HG03064 (cell line): ENCODE data around the gene ABCA3.

Experiments
- ATAC-seq: cut with Tn5 transposase; IDR thresholded peaks from one replicate; pipeline ENCODE4 v1.9.1; 2021; ENCODE audit warnings: low read depth; ENCODE audit not compliant: unreplicated experiment

Gene ABCA3

DNA sequence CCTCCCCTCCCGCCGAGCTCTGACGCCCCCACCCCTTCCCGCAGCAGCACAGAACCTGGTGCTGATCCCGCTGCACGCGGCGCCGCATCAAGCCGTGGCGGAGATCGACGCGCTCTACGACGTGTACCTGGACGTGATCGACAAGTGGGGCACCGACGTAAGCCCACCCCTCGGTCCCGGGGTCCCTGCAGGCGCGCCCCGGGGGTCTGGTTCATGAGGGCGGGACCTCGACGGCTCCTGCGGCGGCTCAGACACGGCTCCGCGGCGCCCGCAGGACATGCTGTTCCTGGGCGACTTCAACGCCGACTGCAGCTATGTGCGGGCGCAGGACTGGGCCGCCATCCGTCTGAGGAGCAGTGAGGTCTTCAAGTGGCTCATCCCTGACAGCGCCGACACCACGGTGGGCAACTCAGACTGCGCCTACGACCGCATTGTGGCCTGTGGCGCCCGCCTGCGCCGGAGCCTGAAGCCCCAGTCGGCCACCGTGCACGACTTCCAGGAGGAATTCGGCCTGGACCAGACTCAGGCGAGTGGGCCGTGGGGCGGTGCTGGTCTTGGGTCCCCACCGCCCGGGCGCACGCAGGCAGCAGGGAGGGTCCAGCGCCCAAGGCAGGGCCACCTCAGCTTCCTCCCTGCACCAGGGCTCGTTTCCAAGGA is 102.9 kb downstream of the ABCA3 start:
- ATAC-seq: no peak

DNA sequence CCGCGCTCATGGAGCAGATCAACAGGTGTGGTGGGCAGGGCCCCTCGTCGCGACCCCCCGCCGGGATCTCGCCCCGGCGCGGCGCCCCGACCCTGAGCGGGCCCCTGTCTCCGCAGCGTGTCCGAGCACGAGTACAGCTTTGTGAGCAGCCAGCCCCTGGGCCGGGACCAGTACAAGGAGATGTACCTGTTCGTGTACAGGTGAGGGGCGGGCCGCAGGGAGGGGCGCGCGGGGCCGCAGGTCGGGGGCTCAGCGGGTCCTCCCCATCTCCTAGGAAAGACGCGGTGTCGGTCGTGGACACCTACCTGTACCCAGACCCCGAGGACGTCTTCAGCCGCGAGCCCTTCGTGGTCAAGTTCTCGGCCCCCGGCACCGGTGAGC is 103.4 kb downstream of the ABCA3 start:
- ATAC-seq: no peak

DNA sequence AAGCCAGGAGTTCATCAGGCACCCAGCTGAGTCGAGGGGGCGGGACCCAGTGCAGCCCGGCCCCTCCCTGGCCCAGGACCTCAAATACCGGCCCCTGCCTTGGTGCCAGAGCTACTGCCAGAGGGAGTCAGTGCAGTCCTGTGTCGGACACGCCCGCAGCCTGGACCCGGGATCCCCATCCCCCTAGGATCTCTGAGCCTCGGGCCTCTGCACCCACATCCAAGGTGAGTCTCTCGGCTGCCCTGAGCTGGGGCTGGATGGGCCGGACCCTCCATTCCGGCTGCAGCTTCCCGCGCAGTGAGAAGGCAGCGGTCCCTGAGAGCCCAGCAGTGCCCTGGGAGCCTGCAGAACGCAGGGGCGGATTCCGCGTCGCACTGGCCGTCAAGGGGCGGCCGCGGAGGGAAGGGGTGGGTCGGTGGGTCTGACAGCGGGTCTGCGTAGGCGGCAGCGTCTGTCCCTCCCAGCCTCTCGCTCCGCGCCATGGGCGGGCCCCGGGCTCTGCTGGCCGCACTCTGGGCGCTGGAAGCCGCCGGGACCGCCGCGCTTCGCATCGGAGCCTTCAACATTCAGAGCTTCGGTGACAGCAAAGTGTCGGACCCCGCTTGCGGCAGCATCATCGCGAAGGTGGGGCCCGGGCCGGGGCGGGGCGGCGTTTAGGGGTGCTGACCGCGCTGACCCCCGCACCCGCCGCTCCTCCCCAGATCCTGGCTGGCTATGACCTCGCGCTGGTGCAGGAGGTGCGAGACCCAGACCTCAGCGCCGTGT is 104.0 kb downstream of the ABCA3 start, which contains the start of gene DNASE1L2:
DNASE1L2 (plus strand) TSS at position 108 of the 765 bp plus-strand sequence; CDS start at position 481, 373 bp downstream.
- ATAC-seq: no peak

DNA sequence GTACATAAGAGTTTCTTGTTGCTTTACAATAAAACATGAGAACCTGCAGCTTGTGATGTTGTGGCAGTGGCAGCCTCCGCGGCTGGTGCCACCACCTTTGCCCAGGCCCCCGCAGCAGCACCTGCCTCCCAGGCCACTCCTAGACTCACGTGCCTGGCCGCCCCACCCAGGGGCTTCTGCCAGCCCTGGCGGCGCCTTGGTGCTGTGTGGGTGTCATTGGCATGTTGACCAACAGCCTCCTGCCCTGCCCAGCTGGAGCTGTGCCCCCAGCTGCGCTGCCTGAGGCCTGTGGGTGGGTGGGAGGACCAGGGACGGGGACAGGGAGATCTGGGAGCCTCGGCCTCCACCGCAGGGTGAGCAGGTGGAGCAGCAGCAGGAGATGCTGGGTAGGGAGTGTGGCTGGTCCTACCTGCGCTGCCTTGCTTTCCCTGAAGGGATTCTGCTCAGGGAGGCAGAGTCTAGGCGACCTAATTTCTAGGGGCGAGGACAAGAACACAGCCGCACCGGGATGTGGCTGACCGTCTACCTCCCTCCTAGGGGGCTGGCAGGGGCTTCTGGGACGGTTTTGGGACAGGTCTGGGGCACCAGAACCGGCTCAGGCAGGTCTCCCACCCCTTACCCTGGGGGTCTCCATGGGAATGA is 104.7 kb downstream of the ABCA3 start:
- no peak for ATAC-seq

DNA sequence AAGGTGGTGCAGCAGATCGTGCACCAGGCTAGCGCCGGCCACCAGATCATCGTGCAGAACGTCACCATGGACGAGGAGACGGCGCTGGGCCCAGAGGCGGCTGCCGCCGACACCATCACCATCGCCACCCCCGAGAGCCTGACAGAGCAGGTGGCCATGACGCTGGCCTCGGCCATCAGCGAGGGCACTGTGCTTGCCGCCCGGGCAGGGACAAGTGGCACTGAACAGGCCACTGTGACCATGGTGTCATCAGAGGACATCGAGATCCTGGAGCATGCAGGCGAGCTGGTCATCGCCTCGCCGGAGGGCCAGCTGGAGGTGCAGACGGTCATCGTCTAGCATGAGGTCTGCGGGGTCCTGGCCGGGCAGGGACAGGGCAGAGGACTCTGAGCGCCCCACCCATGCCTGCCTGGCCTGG is 105.3 kb downstream of the ABCA3 start:
- no peak for ATAC-seq

DNA sequence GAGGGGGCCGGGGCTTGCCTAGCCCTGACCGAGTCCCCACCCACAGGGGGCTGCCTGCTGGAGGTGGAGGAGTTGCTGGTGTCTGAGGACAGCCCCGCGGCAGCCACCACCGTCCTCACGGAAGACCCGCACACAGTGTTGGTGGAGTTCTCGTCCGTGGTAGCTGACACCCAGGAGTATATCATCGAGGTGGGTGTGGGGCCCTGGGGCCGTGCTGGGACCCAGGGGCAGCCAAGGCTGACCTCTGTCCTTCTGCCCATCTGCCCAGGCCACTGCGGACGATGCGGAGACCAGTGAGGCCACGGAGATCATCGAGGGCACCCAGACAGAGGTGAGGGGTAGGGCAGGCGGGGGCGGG is 105.7 kb downstream of the ABCA3 start:
- no peak for ATAC-seq

DNA sequence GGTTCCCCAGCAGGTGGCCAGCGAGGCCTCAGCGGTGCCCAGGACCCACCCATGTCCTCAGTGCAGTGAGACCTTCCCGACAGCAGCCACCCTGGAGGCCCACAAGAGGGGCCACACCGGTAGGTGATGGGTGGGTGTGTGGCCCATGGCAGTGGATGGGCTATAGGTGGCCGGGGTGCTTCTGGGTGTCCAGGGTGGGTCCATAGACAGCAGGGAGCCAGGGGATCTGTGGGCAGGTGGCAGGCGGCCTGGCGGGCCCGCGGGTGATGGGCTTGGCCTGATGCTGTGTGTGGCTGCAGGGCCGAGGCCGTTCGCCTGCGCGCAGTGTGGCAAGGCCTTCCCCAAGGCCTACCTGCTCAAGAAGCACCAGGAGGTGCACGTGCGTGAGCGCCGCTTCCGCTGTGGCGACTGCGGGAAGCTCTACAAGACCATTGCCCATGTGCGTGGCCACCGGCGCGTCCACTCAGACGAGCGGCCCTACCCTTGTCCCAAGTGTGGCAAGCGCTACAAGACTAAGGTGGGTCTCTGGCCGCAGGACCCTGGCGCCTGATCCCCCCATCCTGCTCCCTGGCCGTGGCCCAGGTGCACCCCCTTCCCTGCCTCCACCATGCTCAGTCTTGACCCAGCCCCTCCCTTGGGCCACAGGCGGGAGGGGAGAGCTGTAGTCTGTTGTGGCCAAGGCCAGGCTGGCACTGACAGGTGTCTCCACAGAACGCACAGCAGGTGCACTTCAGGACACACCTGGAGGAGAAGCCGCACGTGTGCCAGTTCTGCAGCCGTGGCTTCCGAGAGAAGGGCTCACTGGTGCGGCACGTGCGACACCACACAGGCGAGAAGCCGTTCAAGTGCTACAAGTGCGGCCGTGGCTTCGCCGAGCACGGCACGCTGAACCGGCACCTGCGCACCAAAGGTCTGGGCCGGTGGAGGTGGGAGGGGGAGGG is 106.4 kb downstream of the ABCA3 start:
- no peak for ATAC-seq

DNA sequence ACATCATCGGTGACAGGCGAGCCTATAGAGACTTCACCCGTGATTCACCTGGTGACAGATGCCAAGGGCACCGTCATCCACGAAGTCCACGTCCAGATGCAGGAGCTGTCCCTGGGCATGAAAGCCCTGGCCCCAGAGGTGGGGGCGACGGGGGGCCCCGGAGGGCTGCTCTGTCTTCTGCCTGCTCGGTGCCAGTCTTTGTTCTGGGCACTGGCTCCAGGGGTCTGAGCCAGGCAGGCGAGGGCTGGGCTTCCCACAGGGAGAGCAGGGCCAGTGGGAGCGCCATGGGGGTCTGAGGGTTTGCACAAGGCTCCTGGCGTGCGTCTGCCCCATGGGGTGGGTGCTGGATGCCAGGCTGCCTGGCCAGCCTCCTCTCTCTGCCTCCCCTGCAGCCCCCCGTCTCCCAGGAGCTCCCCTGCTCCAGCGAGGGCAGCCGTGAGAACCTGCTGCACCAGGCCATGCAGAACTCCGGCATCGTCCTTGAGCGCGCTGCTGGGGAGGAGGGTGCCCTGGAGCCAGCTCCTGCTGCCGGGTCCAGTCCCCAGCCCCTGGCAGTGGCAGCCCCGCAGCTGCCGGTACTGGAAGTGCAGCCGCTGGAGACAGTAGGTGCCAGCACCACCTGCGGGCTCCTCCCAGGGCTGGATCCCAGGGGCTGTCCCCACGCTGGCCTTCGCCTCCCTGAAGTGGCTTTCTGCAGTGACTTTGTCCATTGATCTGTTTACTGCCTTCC is 107.3 kb downstream of the ABCA3 start:
- ATAC-seq: no peak

DNA sequence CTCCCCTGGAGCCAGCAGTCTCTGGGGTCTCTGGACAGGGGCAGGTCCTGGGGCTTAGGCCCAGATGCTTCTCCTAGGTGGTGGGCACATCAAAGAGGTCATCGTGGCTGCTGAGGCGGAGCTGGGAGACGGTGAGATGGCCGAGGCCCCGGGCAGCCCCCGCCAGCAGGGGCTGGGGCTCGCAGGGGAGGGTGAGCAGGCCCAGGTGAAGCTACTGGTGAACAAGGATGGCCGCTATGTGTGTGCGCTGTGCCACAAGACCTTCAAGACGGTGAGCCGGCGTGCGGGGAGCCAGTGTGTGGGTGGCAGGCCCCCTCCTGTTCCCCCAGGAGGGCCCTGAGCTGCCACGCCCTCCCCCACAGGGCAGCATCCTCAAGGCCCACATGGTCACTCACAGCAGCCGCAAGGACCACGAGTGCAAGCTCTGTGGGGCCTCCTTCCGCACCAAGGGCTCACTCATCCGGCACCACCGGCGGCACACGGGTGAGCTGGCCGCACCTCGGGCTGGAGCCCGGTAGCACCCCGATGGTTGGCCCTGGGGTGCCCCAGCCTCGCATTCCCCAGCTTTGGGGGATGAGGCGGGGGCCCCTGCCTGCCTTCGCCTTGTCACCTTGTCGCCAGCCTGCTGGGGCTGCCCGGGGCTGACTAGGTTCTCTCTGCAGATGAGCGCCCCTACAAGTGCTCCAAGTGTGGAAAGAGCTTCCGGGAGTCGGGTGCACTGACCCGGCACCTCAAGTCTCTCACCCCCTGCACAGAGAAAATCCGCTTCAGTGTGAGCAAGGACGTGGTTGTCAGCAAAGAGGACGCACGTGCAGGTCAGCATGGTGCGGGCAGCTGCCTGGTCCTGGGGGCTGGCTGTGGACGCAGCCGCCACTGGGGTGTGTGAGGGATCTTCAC is 108.2 kb downstream of the ABCA3 start:
- no peak for ATAC-seq

DNA sequence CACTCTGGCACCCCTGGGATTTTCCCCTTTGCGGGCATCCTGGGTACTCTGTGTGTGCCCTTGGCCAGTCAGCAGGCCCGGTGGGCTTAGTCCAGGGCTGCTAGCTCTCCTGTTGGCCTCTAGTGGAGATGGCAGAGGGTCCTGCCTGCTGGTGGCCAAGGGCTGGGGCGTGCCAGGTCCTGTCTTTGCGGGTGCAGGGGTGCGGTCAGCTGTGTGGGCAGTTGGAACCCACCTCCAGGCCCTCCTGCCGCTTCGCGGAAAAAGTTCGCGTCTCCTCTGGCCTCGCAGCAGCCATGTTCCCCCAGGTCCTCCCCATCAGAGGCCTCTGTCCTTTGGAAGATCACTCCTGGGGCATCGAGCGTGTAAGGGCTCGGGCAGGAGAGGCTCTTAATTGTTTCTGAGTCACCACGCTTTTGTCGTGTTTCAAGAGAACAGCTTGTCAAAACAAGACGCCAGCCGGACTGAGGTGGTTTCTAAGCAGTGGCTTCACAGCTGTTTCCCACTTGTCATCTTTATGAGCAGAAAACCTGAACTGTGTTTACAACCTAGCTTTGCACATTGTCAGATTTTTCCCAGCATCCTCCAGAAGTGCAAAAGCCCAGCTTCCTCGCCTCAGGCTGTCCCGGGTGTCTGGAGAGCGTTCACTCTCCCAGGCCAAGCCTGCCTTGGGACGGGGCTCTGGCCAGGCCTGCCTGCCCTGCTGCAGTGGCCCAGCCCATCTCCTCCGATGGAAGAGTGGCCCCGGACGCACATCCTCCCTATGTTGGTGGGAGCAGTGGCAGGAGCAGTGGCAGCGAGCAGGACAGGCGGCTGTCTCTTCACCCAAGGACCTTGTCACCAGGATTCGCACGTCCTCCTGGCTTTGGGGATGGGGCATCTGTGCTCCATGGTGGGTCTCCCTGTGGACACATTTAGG is 109.3 kb downstream of the ABCA3 start:
- ATAC-seq: no peak

DNA sequence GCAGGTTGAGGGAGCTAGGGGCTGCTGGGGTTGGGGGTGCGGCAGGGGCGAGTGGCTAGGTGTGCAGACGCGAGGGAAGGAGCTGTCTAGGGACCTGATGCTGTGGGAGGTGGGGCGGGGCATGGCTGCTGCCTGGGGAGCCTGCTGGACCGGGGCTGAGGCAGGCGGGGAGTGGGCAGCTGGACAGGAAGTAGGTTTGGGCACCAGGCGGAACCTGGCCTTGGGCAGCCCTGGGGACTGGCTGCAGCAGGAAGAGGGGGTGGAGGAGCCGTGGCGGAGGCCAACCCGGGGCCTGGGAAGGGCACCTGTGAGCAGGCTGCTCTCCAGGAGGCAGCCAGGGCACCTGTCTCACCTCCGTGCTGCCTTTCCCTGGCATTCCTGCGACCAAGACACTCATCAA is 110.2 kb downstream of the ABCA3 start:
- no peak for ATAC-seq

DNA sequence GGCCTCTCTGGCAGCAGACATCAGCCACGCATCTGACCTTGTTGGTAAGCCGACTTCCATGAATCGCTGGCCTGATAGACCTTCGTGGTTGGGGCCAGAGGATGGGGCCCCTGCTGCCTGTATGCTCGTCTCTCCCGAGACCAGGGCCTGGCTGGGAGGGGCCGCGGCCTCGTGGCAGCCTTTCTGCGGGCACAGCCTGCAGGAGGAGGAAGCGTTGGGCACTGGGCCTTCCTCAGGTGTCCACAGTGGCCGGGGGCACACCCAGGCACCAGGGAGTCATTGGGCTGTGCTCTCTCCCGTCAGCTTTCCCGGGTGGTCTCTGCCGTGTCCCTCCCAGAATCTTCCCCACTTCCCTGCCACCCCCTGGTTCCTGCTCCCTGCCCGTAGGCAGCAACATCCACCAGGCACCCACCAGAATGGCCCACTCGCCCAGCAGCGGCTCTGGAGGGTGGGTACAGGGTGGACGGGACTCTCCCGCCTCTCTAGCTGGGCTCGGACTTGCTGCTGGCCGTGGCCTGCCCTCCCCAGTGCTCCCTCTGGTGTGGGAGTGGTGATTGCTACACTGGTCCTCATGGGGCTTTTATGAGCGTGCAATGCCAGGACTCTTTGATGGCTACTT is 110.8 kb downstream of the ABCA3 start:
- no peak for ATAC-seq

DNA sequence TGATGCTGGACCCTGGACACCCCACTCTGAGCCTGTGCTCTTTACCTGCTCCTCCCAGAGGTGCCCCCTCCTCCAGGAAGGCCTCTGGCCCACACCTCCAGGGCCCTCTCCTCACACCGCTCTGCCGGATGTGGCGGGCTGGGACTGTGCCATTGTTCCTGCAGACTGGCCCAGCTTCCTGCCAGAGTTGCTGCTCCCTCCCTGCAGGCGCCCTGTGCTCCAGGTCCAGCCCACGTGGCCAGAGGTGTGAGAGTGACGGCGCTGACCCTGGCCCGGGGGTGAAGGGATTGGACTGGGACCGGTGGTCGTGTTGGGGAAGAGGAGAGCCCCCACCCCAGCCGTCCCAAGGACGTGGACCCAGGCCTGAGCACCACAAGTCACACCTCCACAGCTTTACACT is 111.4 kb downstream of the ABCA3 start:
- ATAC-seq: no peak

DNA sequence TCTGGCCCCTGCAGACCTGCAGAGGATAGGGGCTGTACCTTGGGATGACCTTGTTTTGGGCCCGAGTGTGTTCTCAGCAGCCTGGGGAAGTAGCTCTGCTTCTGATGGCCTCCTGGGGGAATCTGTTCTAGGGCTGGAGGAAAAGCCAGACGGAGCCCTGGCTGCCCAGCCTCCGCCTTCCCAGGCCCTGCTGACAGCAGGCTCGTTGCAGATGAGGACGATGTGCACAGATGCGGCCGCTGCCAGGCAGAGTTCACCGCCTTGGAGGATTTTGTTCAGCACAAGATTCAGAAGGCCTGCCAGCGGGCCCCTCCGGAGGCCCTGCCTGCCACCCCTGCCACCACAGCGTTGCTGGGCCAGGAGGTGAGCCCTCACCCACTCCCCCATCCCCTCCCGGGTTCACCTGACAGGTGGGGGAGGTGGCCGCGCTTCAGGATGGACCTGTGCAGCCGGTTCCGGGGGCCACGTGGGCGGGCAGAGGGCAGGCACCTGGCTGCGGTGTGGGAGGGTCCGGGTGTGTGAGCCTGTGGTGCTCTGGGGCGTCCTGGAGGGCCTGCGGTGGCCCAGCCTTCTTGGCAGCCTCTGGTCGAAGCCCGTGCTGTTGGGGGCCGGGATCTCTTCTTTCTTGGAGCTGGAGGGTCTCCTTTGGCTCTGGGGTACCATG is 112.2 kb downstream of the ABCA3 start:
- ATAC-seq: no peak

DNA sequence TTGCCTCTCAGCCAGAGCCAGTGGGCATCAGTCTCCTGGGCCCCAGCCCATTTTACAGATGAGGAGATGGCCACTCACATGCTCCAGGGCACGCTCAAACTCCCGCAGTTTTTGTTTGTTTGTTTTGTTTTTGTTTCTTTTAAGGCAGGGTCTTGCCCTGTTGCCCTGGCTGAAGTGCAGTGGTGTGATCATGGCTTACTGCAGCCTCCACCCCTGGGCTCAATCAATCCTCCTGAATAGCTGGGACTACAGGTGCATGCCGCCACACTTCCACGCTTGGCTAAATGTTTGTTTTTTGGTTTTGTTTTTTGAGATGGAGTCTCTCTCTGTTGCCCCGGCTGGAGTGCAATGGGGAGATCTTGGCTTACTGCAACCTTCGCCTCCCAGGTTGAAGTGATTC is 113.6 kb downstream of the ABCA3 start:
- ATAC-seq: no peak

DNA sequence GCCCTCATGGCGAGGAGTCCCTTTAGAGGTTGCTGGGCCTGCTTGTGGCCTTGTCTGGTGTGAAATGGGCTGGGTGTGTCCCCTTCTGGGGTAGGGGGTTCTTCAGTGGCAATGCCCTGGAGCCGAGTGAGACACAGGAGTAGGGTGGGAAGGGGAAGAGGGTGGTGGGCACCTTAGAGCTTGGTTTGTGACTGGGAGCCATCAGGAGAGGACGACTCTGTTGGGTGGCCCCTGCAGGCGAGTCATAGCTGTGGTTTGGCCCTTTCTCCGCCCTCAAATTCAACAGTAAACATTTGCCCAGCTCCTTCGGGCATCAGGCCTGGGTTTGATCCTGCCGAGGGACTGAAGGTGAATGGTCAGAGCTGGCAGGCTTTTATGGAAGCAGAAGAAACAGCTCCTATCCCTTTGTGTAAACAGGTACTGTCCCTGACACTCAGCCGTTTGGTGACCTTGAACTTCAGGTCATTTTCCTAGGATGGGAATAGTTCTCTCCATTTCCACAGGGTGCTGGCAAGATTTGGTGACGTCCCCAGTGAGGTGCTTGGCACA is 114.2 kb downstream of the ABCA3 start:
- no peak for ATAC-seq
